Activated CD8-positive, alpha-beta T cell treated with anti-CD3 and anti-CD28 coated beads, Interleukin-2, amount 10 ng/mL, durations not matched to agents 7 days and 5 days (primary cell): ENCODE data around the gene MRPL28. TPM values are rescaled to one million over a fixed set of nuclear protein-coding genes. Genes with fewer than 3 reads are reported as not detected.
A peak's percentile ranks its signal among the peaks of the same experiment; 100 is the strongest.
"Not testable (repeated sequence)": the region's sequence is repeated elsewhere in the genome, so short reads cannot be mapped to it uniquely, and the experiment has no call there.

Source experiments
- ATAC-seq: fragments of 150-1000 bp; cut with Tn5 transposase; one replicate; pipeline ENCODE4 v1.10.0; 2021; ENCODE audit warnings: moderate library complexity
- CTCF ChIA-PET: fragments of 350-600 bp; sonication (Branson Sonifier 250); formaldehyde crosslinking; loops from one replicate; lab custom pipeline; 2021; ENCODE audit warnings: antibody characterized with exemption; lab: Charles Lee
- POLR2A ChIA-PET: fragments of 350-600 bp; sonication (Branson Sonifier 250); formaldehyde crosslinking; loops from one replicate; lab custom pipeline; 2021; ENCODE audit warnings: antibody characterized with exemption; lab: Charles Lee
- DNase-seq: peaks from one replicate; pipeline ENCODE4 v3.0.0-alpha.2; 2020
- H3K27ac Mint-ChIP-seq: one replicate; pipeline ENCODE4 v1.8.0; 2021; ENCODE audit warnings: mild to moderate bottlenecking, mixed read lengths
- H3K27me3 Mint-ChIP-seq: one replicate; pipeline ENCODE4 v1.8.0; 2021; ENCODE audit warnings: low read depth, mixed read lengths
- H3K36me3 Mint-ChIP-seq: one replicate; pipeline ENCODE4 v1.8.0; 2021; ENCODE audit warnings: low read depth, mixed read lengths
- H3K4me1 Mint-ChIP-seq: one replicate; pipeline ENCODE4 v1.8.0; 2021; ENCODE audit warnings: low read depth, mixed read lengths
- H3K4me3 Mint-ChIP-seq: one replicate; pipeline ENCODE4 v1.8.0; 2021; ENCODE audit warnings: mild to moderate bottlenecking, mixed read lengths
- H3K9me3 Mint-ChIP-seq: one replicate; pipeline ENCODE4 v1.8.0; 2022; ENCODE audit warnings: mixed read lengths; ENCODE audit not compliant: insufficient read depth
- total RNA-seq, 2 experiments: library from RNA; stranded (reverse); gene quantifications; one replicate each; pipeline ENCODE4 v1.2.3, GENCODE V29; 2021

MRPL28 gene
- total RNA-seq, 2 experiments from 2014 or later: 95.3 to 95.8 TPM

DNA sequence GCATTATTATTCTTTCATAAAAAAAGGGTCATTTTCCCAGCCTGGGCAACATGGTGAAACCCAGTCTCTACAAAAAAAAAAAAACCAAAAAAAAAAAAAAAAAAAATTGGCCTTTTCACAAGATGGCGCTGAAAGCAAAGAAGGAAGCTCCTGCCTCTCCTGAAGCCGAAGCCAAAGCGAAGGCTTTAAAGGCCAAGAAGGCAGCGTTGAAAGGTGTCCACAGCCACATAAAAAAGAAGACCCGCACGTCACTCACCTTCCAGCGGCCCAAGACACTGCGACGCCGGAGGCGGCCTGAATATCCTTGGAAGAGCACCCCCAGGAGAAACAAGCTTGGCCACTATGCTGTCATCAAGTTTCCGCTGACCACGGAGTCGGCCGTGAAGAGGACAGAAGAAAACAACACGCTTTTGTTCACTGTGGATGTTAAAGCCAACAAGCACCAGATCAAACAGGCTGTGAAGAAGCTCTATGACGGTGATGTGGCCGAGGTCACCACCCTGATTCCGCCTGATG, 16.4 kb upstream of the MRPL28 start:
- CTCF ChIA-PET: no interaction called here
- ATAC-seq: no peak

DNA sequence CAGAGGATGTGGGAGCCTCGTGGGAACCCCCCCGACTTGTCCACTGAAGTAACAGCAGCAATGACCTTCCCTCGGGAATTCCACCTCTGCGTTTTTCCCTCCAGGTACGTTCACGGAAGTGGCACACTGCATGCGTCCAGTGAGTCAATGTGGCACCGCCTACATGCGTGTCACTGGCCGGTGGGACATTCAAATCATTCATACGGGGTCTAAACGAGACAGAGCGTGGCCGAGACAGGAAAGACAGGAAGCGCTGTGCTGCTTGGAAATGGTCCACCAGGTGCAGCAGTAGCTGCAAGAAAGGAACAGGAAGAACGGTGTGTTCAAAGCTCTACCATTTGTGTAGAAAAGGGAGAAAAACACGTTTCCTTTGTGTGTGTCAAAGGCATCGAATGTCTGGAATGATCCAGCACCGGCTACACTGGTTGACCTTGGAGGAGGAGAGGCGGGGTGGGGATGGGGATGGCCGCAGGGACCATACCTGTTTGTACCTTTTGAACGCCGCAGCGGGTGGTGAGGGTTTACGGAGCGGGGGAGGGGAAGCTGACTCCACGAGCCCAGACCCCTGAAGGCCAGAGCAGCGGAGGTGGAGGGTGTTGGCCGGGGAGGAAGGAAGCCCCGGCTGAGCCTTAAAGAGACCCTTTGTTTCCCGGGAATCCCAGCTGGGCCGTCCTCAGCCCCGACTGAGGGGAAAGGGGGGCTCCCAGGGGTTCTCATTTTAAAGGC, 13.2 kb upstream of the MRPL28 start:
- no peak overlapping the region for H3K27ac Mint-ChIP-seq
- H3K36me3 Mint-ChIP-seq: peaks cover 4% of the 10 kb centered on the region
- no peaks in the 10 kb centered on the region for H3K9me3 Mint-ChIP-seq
- ChIA-PET POLR2A (no interaction called here), CTCF (interaction anchor here (0.7 to 2.2 kb wide), 7 partner anchors 9 to 287 kb away, joined by 3 to 10 read pairs (median 3); partner anchors contain the start of gene DECR2)
- peak; percentile 56 for DNase-seq
- peak overlapping the region; percentile 82 for H3K4me3 Mint-ChIP-seq
- H3K4me1 Mint-ChIP-seq: peaks cover 35% of the 10 kb centered on the region
- peaks cover 4% of the 10 kb centered on the region for H3K27me3 Mint-ChIP-seq
- peak; percentile 33 for ATAC-seq

More for the DNA sequence above, 16.4 kb upstream of the MRPL28 start:
- Mint-ChIP-seq H3K27me3 (peaks cover 4% of the 10 kb centered on the region), H3K4me3 (no peak overlapping the region), H3K36me3 (no peaks in the 10 kb centered on the region), H3K27ac (no peak overlapping the region), H3K4me1 (peaks cover 28% of the 10 kb centered on the region), H3K9me3 (no peaks in the 10 kb centered on the region)
- no peak for DNase-seq
- POLR2A ChIA-PET: interaction anchor here (0.6 to 0.7 kb wide), 2 partner anchors 47 to 437 kb away, joined by 3 to 4 read pairs; no protein-coding TSS in a partner anchor

DNA sequence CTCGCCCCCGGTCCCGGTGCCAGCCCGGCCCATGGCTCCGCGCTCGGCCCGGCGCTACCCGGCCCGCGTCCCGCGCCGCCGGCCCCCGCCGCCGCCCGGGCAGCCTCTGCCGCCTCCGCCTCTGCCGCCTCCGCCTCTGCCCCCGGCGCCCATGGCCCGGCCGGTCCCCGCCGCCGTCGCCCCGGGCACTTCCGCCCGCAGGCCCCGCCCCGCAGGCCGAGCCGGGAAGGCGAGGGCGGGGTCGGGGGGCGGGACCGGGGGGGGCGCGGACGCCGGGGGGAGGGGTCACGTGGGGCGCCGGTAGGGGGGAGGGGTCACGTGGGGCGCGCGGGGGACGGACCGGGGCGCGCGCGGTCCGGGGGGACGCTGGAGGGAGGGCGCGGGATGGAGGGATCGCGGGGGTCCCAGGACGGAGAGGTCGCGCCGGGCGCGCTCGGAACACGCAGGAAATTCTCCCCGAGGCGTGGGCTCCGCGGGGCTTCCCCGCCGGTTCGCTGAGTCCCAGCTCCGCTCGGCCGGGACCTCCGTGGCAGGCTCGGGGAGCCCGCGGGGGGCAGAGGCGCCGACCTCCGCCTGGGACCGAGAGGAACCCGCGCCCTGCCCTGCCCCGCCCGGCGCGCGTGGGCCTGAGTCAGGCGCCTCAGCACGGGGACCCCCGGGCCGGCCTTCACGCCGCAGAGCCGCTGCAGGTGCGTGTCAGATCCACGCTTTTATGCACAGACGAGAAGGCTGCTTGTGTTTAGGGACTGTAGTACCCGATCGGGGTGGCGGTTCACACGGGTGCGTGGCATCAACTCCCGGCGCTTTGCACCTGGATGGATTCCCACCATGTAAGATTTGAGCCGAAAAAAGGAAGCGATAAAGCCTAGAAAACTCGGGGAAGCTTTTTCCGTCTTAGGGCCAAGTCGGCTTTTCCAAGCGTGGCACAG, 11.7 kb upstream of the MRPL28 start, which contains the start of gene PGAP6:
PGAP6 (minus strand) TSS at position 190 of the 929 bp plus-strand sequence; CDS start at position 33, 157 bp downstream.
- DNase-seq: peak; percentile 74
- Mint-ChIP-seq H3K36me3 (peaks cover 4% of the 10 kb centered on the region), H3K9me3 (no peaks in the 10 kb centered on the region), H3K4me3 (peak within 1 kb of the TSS; percentile 82), H3K27me3 (peaks cover 4% of the 10 kb centered on the region), H3K27ac (peak within 1 kb of the TSS; percentile 72), H3K4me1 (peaks cover 35% of the 10 kb centered on the region)
- ATAC-seq: peak; percentile 69
- ChIA-PET CTCF (interaction anchor here (0.9 to 2.2 kb wide), 5 partner anchors 11 to 219 kb away, joined by 3 to 10 read pairs (median 3); no protein-coding TSS in a partner anchor), POLR2A (interaction anchor here (0.8 kb wide), 1 partner anchor 11 kb away, joined by 3 read pairs; the partner anchor contains the start of gene MRPL28)

DNA sequence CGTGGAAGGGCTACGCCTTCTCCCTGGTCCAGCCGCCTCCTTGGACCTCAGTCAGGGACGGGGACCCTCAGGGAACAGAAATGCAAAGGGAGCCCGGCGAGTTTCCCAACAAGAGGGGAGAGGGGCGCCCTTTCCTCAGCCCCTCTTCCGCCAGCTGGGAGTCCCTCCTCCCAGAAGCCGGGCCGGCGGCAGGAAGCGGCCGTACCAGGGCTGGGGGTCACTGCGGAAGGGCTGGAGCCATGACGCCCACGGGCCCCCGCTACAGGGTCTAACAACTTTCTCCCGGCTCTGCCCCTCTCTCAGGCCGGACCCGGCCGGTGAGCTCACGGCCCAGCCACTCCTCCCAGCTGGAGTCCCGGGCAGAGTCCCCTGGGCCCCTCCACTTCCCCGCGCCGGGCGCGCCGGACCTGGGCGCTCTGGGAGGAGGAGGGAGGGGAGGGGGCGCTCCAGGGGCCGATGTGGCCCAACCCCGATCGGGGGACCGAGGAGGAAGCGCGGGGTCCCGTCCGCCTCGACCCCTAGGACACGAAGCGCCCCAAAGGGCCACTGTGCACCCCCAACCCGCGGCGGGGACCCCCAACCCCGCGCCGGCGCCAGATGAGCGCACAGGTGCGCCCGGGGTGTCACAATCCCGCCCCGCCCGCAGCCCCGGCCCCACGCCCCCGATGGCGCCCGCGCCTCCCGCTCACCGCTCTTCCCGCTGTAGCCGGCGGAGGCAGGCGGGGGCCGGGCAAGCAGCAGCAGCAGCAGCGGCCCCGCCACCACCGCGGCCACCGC, 10.9 kb upstream of the MRPL28 start:
- peaks cover 4% of the 10 kb centered on the region for H3K27me3 Mint-ChIP-seq
- ATAC-seq (peak; percentile 38), DNase-seq (no peak)
- peak overlapping the region; percentile 80 for H3K4me3 Mint-ChIP-seq
- H3K27ac Mint-ChIP-seq: peak overlapping the region; percentile 57
- peaks cover 4% of the 10 kb centered on the region for H3K36me3 Mint-ChIP-seq
- POLR2A ChIA-PET: no interaction called here
- CTCF ChIA-PET: interaction anchor here (1.3 kb wide), 1 partner anchor 19 kb away, joined by 4 read pairs; no protein-coding TSS in a partner anchor
- H3K4me1 Mint-ChIP-seq: peaks cover 34% of the 10 kb centered on the region
- H3K9me3 Mint-ChIP-seq: no peaks in the 10 kb centered on the region

DNA sequence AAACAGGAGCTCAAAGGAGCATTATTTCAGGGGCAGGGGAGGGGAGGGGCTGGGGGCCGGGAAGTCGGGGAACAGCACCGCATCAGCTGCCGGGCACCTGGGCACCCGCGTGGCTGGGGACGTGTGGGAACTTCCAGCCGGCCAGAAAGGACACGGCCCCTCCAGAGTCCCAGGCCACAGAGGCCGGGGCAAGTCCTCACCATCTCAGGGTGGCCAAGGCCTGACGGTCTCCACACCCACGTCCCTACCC, 10.3 kb upstream of the MRPL28 start:
- ATAC-seq: no peak

DNA sequence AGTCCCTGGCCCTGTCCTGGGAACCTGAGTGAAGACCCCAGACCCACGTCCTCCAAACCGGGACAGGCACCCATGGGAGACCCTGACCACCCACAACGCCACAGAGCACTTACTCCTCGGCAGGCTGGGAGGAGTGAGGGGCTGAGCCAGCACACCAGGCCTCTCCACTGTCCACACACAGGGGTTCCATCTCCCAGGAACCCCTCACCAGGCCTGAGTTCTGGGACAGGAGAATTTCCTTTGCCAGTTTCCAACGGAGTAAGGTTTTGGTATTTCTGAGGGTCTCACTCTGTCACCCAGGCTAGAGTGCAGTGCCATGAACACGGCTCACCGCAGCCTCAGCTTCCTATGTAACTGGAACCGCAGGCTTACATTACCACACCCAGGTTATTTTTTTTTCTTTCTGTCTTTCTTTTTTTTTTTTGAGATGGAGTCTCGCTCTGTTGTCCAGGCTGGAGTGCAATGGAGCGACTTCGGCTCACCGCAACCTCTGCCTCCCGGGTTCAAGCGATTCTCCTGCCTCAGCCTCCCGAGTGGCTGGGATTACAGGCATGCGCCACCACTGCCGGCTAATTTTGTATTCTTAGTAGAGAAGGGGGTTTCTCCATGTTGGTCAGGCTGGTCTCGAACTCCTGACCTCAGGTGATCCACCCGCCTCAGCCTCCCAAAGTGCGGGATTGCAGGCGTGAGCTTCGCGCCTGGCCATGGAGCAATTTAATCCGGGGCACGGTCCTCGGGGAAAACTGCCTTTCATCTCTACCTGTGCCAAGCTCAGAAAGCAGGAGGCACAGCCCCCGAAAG, 9.8 kb upstream of the MRPL28 start:
- no peak for ATAC-seq
- Mint-ChIP-seq H3K27me3 (peaks cover 4% of the 10 kb centered on the region), H3K4me1 (peaks cover 33% of the 10 kb centered on the region), H3K36me3 (peaks cover 4% of the 10 kb centered on the region), H3K4me3 (peak overlapping the region; percentile 80), H3K9me3 (no peaks in the 10 kb centered on the region), H3K27ac (peak overlapping the region; percentile 93)
- DNase-seq: peak; percentile 60
- ChIA-PET CTCF (no interaction called here), POLR2A (interaction anchor here (2.3 kb wide), 1 partner anchor 9 kb away, joined by 18 read pairs; the partner anchor contains the start of gene MRPL28)

More for the DNA sequence above, 10.3 kb upstream of the MRPL28 start:
- H3K4me1 Mint-ChIP-seq: peaks cover 33% of the 10 kb centered on the region
- peaks cover 4% of the 10 kb centered on the region for H3K27me3 Mint-ChIP-seq
- no peaks in the 10 kb centered on the region for H3K9me3 Mint-ChIP-seq
- DNase-seq: no peak
- peaks cover 4% of the 10 kb centered on the region for H3K36me3 Mint-ChIP-seq
- ChIA-PET POLR2A (interaction anchor here (2.3 kb wide), 1 partner anchor 10 kb away, joined by 18 read pairs; the partner anchor contains the start of gene MRPL28), CTCF (no interaction called here)
- H3K4me3 Mint-ChIP-seq: peak overlapping the region; percentile 80
- peak overlapping the region; percentile 93 for H3K27ac Mint-ChIP-seq

DNA sequence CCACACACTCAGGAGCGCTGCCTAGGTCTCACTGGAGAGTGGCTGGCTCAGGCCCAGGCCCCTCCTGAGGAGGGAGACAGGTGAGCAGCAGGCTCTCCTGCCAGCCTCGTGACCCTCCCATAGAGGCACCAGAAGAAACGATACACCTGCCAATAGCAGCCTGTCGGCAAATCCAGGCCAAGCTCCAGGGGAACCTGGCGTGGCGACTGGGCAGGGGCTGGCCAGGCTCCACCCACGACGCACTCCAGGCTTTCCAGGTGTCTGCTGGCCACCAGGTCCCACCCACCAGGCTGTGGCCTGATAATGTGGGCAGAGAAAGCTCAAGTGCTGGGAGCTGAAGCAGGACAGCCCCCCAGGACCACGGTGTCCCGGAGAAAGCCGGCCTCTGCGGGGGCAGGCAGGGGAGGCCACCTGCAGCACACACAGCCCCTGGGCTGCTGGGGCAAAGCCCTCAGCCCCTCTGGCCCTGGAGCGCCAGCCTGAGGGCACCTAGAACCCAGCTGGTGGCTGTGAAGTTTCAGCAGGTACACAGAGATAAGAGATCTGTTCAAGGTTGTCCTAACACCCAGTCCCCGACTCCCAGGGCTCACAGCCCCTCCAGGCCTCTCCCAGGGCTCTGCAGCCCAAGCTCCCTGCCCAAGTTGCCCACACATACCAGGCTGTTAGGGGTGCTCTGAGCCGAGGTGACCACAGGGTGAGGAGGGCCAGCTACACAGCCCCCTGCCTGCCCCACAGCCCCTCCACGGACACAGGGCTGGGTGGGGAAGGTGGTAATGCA, 9.0 kb upstream of the MRPL28 start:
- ChIA-PET CTCF (no interaction called here), POLR2A (interaction anchor here (2.3 kb wide), 1 partner anchor 8 kb away, joined by 18 read pairs; the partner anchor contains the start of gene MRPL28)
- H3K4me1 Mint-ChIP-seq: peaks cover 33% of the 10 kb centered on the region
- H3K27me3 Mint-ChIP-seq: peaks cover 4% of the 10 kb centered on the region
- DNase-seq (no peak), ATAC-seq (no peak)
- peaks cover 4% of the 10 kb centered on the region for H3K36me3 Mint-ChIP-seq
- H3K27ac Mint-ChIP-seq: peak overlapping the region; percentile 93
- H3K9me3 Mint-ChIP-seq: no peaks in the 10 kb centered on the region
- H3K4me3 Mint-ChIP-seq: peak overlapping the region; percentile 80

DNA sequence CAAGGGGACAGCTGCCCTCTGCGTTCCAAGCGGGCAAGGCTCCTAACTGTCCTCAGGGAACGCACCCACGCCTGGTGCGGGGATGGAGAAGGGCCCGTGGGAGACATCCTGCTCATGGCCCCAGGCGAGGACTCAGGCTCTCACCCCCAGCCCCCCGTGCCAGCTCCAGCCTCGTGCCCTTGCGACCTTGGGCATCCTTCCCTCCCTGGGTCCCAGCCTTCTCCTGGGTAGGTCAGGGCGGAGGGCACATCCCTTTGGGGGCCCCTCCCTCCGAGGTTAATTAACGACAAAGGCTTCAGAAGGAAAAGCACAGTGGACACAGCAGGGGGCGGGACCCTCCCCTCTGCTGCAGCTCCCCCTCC, 8.5 kb upstream of the MRPL28 start:
- Mint-ChIP-seq H3K9me3 (no peaks in the 10 kb centered on the region), H3K27ac (no peak overlapping the region)
- POLR2A ChIA-PET: interaction anchor here (2.3 kb wide), 1 partner anchor 8 kb away, joined by 18 read pairs; the partner anchor contains the start of gene MRPL28

DNA sequence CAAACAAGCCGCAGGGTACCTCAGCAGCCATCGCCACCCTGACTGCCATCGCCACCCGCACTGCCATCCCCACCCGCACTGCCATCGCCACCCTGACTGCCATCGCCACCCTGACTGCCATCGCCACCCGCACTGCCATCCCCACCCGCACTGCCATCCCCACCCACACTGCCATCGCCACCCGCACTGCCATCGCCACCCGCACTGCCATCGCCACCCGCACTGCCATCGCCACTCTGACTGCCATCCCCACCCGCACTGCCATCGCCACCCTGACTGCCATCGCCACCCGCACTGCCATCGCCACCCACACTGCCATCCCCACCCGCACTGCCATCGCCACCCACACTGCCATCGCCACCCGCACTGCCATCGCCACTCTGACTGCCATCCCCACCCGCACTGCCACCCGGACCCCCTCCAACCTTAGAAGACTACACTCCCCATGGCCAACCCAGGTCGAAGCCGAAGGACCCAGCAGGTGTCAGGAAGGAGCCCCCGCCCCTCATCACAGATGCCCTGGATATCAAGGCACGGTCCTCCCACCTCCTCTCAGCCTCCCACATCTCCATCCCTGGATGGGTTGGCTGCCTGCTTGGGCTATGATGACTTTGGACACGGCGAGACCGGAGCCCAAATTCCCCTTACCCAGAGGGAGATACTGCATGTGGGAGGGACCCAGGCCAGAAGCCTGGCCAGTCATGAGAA, 7.9 kb upstream of the MRPL28 start:
- H3K4me3 Mint-ChIP-seq, H3K27me3 Mint-ChIP-seq, ATAC-seq, CTCF ChIA-PET, H3K27ac Mint-ChIP-seq, H3K36me3 Mint-ChIP-seq, DNase-seq, H3K9me3 Mint-ChIP-seq: not testable (repeated sequence)
- POLR2A ChIA-PET: interaction anchor here (2.3 kb wide), 1 partner anchor 7 kb away, joined by 18 read pairs; the partner anchor contains the start of gene MRPL28
- H3K4me1 Mint-ChIP-seq: peaks cover 22% of the 10 kb centered on the region

More for the DNA sequence above, 8.5 kb upstream of the MRPL28 start:
- Mint-ChIP-seq H3K36me3 (peaks cover 4% of the 10 kb centered on the region), H3K27me3 (peaks cover 4% of the 10 kb centered on the region), H3K4me1 (peaks cover 27% of the 10 kb centered on the region), H3K4me3 (no peak overlapping the region)
- DNase-seq (no peak), ATAC-seq (no peak)
- CTCF ChIA-PET: no interaction called here
